Natural killer cell (primary cell): ENCODE results near the gene EPHB1. TPM values are rescaled to one million over a fixed set of nuclear protein-coding genes. Genes with fewer than 3 reads are reported as not detected.

Experiments used
- ATAC-seq, 3 donors: fragments of 150-1000 bp in 2 of 3; fragments of 200-7000 bp in 1 of 3; cut with Tn5 transposase; 1 replicate in 1 of 3; 2 replicates in 2 of 3; pipeline ENCODE4 v1.10.0; 2021; ENCODE audit warnings: mild to moderate bottlenecking in 2 of 3, moderate library complexity in 2 of 3
- DNase-seq, 2 donors: peaks; one replicate each; pipeline versions ENCODE4 v3.0.0 to v3.0.0-alpha.2; 2013 to 2021; ENCODE audit warnings: mixed read lengths in 1 of 2
- H3K27ac ChIP-seq: one replicate; pipeline ENCODE4 v1.5.1; 2013; ENCODE audit warnings: mild to moderate bottlenecking, low read length
- H3K27me3 ChIP-seq: one replicate; pipeline ENCODE4 v1.6.1; 2013; ENCODE audit warnings: low read length; ENCODE audit not compliant: control insufficient read depth, insufficient read depth
- H3K36me3 ChIP-seq: one replicate; pipeline ENCODE4 v1.6.1; 2013; ENCODE audit warnings: low read length; ENCODE audit not compliant: control insufficient read depth, insufficient read depth
- H3K4me1 ChIP-seq: one replicate; pipeline ENCODE4 v1.6.1; 2013; ENCODE audit warnings: low read length; ENCODE audit not compliant: control insufficient read depth, insufficient read depth
- H3K4me3 ChIP-seq: one replicate; pipeline ENCODE4 v1.5.1; 2013; ENCODE audit warnings: low read length
- H3K9me3 ChIP-seq: one replicate; pipeline ENCODE4 v1.6.1; 2013; ENCODE audit warnings: low read length; ENCODE audit not compliant: control insufficient read depth, insufficient read depth
- H3K27ac Mint-ChIP-seq, 2 donors: one replicate each; pipeline ENCODE4 v1.8.0; 2022; ENCODE audit warnings: mild to moderate bottlenecking in 2 of 2, mixed read lengths in 2 of 2, moderate library complexity in 1 of 2
- H3K27me3 Mint-ChIP-seq, 2 donors: one replicate each; pipeline ENCODE4 v1.8.0; 2022; ENCODE audit warnings: low read depth in 2 of 2, mixed read lengths in 2 of 2
- H3K36me3 Mint-ChIP-seq: one replicate; pipeline ENCODE4 v1.8.0; 2022; ENCODE audit warnings: mixed read lengths
- H3K4me1 Mint-ChIP-seq, 2 donors: one replicate each; pipeline ENCODE4 v1.8.0; 2022; ENCODE audit warnings: mixed read lengths in 2 of 2
- H3K4me3 Mint-ChIP-seq: one replicate; pipeline ENCODE4 v1.8.0; 2022; ENCODE audit warnings: mild to moderate bottlenecking, moderate library complexity, mixed read lengths
- H3K9me3 Mint-ChIP-seq, 2 donors: one replicate each; pipeline ENCODE4 v1.8.0; 2022; ENCODE audit warnings: mixed read lengths in 2 of 2
- CTCF ChIP-seq: fragments of 200-600 bp; IDR thresholded peaks from one replicate; pipeline ENCODE4 v1.8.0; 2022; ENCODE audit warnings: antibody characterized with exemption
- WGBS: methylation state at CpG from one replicate; pipeline ENCODE4 v1.1.7; 2013; ENCODE audit warnings: missing lambda C conversion rate; ENCODE audit not compliant: insufficient coverage; 5-methylcytosine and 5-hydroxymethylcytosine counted together
- intact Hi-C: fragments of 100-400 bp; cut with micrococcal nuclease; formaldehyde crosslinking; loops from one replicate; pipeline ENCODE4 v1.14.2; 2022
- total RNA-seq, 4 donors: library from RNA; stranded (reverse); fragments of 120-200 nt in 1 of 4; gene quantifications; one replicate each; pipeline versions ENCODE4 v1.2.3 to v1.2.4, GENCODE V29; 2013 to 2022

The EPHB1 gene
- total RNA-seq, 3 donors from 2014 or later (not counting 1 experiment from before 2014, with no cell fraction given), result 0.60 TPM; not detected in 2

DNA sequence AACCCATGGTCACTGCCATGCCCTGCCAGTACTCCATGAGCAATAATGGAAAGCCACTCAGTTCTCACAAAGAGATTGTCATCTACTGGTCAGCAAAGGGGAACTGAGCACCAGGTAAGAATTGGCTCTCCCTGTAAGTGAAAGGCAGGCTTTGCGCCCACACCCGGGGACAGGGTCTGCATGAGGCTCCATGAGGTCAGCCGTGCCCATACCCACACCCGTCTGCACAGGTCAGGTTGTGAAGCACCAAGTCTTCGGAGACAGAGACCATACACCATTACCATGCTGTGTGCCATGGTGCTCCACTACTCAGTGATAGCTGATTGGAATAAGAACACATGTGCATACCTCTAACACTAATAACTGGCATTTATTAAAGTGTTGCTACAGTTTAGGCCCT is 322.9 kb downstream of the EPHB1 start:
- Mint-ChIP-seq H3K9me3 (peaks cover 0 to 2% of the 10 kb centered on the region in 2 donors), H3K36me3 (no peaks in the 10 kb centered on the region), H3K4me1 (no peaks in the 10 kb centered on the region), H3K27ac (no peak overlapping the region), H3K4me3 (no peak overlapping the region), H3K27me3 (no peaks in the 10 kb centered on the region)
- ATAC-seq, result peak in 1 of 3 donors; percentile 5
- no peaks in the 10 kb centered on the region for H3K36me3 ChIP-seq
- WGBS, result 49% methylated on average over 5 of the region's 5 CpGs
- H3K27ac ChIP-seq, result no peak overlapping the region
- no peak for TF ChIP-seq CTCF
- DNase-seq, result no peak
- H3K27me3 ChIP-seq, result no peaks in the 10 kb centered on the region
- intact Hi-C loops, result no loop called here
- no peak overlapping the region for H3K4me3 ChIP-seq
- H3K9me3 ChIP-seq, result no peaks in the 10 kb centered on the region
- no peaks in the 10 kb centered on the region for H3K4me1 ChIP-seq

DNA sequence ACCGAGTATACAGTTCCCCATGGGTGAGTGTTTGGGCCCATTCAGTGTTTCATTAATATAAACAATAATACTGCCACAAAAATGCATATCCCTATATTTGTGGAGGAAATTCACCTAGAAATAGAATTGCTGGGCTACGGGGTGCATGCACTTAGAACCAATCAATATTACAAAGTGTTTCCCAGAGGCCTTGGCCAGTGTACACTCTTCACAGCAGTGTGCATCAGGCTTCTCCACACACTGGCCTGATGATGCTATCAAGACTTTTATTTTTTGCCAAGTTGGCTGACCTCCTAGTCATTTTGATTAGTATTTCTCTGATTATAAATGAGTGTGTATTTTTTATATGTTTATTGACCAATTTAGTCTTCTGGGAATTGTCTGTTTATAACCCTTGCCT is 323.7 kb downstream of the EPHB1 start:
- no peak overlapping the region for H3K4me3 Mint-ChIP-seq
- peaks cover under 1 to 4% of the 10 kb centered on the region in 2 donors for H3K9me3 Mint-ChIP-seq
- no peaks in the 10 kb centered on the region for H3K4me1 Mint-ChIP-seq
- Histone ChIP-seq H3K9me3 (no peaks in the 10 kb centered on the region), H3K27ac (no peak overlapping the region), H3K4me1 (no peaks in the 10 kb centered on the region), H3K27me3 (no peaks in the 10 kb centered on the region), H3K36me3 (no peaks in the 10 kb centered on the region), H3K4me3 (no peak overlapping the region)
- ATAC-seq, result no peak
- intact Hi-C loops, result no loop called here
- H3K36me3 Mint-ChIP-seq, result no peaks in the 10 kb centered on the region
- no peaks in the 10 kb centered on the region for H3K27me3 Mint-ChIP-seq
- no peak for DNase-seq
- WGBS, result 93% methylated on average over 1 of the region's 2 CpGs
- no peak overlapping the region for H3K27ac Mint-ChIP-seq
- no peak for TF ChIP-seq CTCF

GRCh38 chr3:135125171-135125801 is 330.2 kb downstream of the EPHB1 start:
- Histone ChIP-seq H3K9me3 (no peaks in the 10 kb centered on the region), H3K4me1 (no peaks in the 10 kb centered on the region), H3K4me3 (no peak overlapping the region), H3K27me3 (no peaks in the 10 kb centered on the region), H3K36me3 (no peaks in the 10 kb centered on the region), H3K27ac (no peak overlapping the region)
- Mint-ChIP-seq H3K36me3 (no peaks in the 10 kb centered on the region), H3K9me3 (peaks cover 9 to 10% of the 10 kb centered on the region in 2 donors), H3K27ac (no peak overlapping the region), H3K4me1 (no peaks in the 10 kb centered on the region), H3K27me3 (no peaks in the 10 kb centered on the region), H3K4me3 (no peak overlapping the region)
- intact Hi-C loops, result no loop called here
- 86% methylated on average over 2 of the region's 2 CpGs for WGBS
- no peak for ATAC-seq
- DNase-seq, result no peak
- TF ChIP-seq CTCF, result no peak

GRCh38 chr3:135127946-135128470 is 332.9 kb downstream of the EPHB1 start:
- ATAC-seq (no peak), DNase-seq (no peak)
- Mint-ChIP-seq H3K4me3 (no peak overlapping the region), H3K4me1 (no peaks in the 10 kb centered on the region), H3K9me3 (peaks cover 9 to 10% of the 10 kb centered on the region in 2 donors), H3K36me3 (no peaks in the 10 kb centered on the region), H3K27me3 (no peaks in the 10 kb centered on the region), H3K27ac (no peak overlapping the region)
- Histone ChIP-seq H3K4me1 (no peaks in the 10 kb centered on the region), H3K27ac (no peak overlapping the region), H3K36me3 (no peaks in the 10 kb centered on the region), H3K9me3 (no peaks in the 10 kb centered on the region), H3K27me3 (no peaks in the 10 kb centered on the region), H3K4me3 (no peak overlapping the region)
- intact Hi-C loops, result no loop called here
- WGBS, result 80% methylated on average over 5 of the region's 5 CpGs
- no peak for TF ChIP-seq CTCF
